Measurements from ENCODE around the gene SGIP1. TPM values are rescaled to one million over a fixed set of nuclear protein-coding genes. Genes with fewer than 3 reads are reported as not detected.

SGIP1 gene
- polyA plus RNA-seq, 3 donors: not detected

- Histone ChIP-seq H3K27ac (ENCODE audit: low read depth in 1 of 2, low read length in 2 of 2) (no peak overlapping the region), H3K4me2 (replicated peaks; ENCODE audit: extremely low read depth, low read length, poor library complexity, severe bottlenecking) (no peak overlapping the region), H4K20me1 (ENCODE audit: insufficient read depth, low read length) (no peaks in the 10 kb centered on the region), H2AFZ (ENCODE audit: insufficient read depth, low read depth, low read length, poor library complexity, severe bottlenecking) (no peak overlapping the region), H3K4me3 (replicated peaks in 1 of 3; ENCODE audit: low read depth in 2 of 3, low read length in 3 of 3) (no peak overlapping the region), H3K27me3 (ENCODE audit: control insufficient read depth in 2 of 2, insufficient read depth in 2 of 2, low read length in 2 of 2) (peaks cover 24 to 26% of the 10 kb centered on the region in 2 donors), H3K4me1 (ENCODE audit: control insufficient read depth in 1 of 2, insufficient read depth in 2 of 2, low read length in 2 of 2) (peaks cover 13 to 14% of the 10 kb centered on the region in 2 donors), H3K9me3 (replicated peaks in 1 of 2; ENCODE audit: control insufficient read depth in 1 of 2, insufficient read depth in 1 of 2, low read length in 2 of 2) (peaks cover 0 to 6% of the 10 kb centered on the region in 2 donors), H3K9ac (ENCODE audit: insufficient read depth, low read length, poor library complexity, severe bottlenecking) (no peak overlapping the region), H3K79me2 (ENCODE audit: insufficient read depth, low read length) (no peaks in the 10 kb centered on the region), H3K36me3 (replicated peaks in 1 of 2; ENCODE audit: control insufficient read depth in 1 of 2, insufficient read depth in 2 of 2, low read length in 2 of 2) (no peaks in the 10 kb centered on the region)
- H3K27ac Mint-ChIP-seq: no peak overlapping the region
- peaks cover 17% of the 10 kb centered on the region for H3K4me1 Mint-ChIP-seq
- intact Hi-C loops (cut with micrococcal nuclease): no loop called here
- peaks cover 0 to 6% (median 0%) of the 10 kb centered on the region in 7 donors for H3K9me3 Mint-ChIP-seq
- no CpG with 5 or more reads among the region's 2 CpGs for WGBS (ENCODE audit: insufficient coverage)
- H3K4me3 Mint-ChIP-seq: peak overlapping the region in 1 of 2 donors; percentile 12
- no peaks in the 10 kb centered on the region for H3K36me3 Mint-ChIP-seq
- TF ChIP-seq CTCF (IDR thresholded peaks at IDR 0.05): no peak
- DNase-seq: no peak
- peaks cover 24 to 40% (median 27%) of the 10 kb centered on the region in 3 donors for H3K27me3 Mint-ChIP-seq (ENCODE audit: low read depth in 3 of 3)
Observed at GRCh38 chr1:66535061-66535460, 1.1 kb downstream of the SGIP1 start.

GRCh38 chr1:66535853-66536252 lies 1.9 kb downstream of the SGIP1 start:
- Mint-ChIP-seq H3K4me3 (no peak overlapping the region), H3K4me1 (peaks cover 17% of the 10 kb centered on the region), H3K27me3 (ENCODE audit: low read depth in 3 of 3) (peaks cover 24 to 40% (median 27%) of the 10 kb centered on the region in 3 donors), H3K27ac (no peak overlapping the region), H3K9me3 (peaks cover 0 to 6% (median 0%) of the 10 kb centered on the region in 7 donors), H3K36me3 (no peaks in the 10 kb centered on the region)
- Histone ChIP-seq H3K27me3 (ENCODE audit: control insufficient read depth in 2 of 2, insufficient read depth in 2 of 2, low read length in 2 of 2) (peaks cover 24 to 26% of the 10 kb centered on the region in 2 donors), H2AFZ (ENCODE audit: insufficient read depth, low read depth, low read length, poor library complexity, severe bottlenecking) (no peak overlapping the region), H3K27ac (ENCODE audit: low read depth in 1 of 2, low read length in 2 of 2) (no peak overlapping the region), H3K4me2 (replicated peaks; ENCODE audit: extremely low read depth, low read length, poor library complexity, severe bottlenecking) (no peak overlapping the region), H3K4me3 (replicated peaks in 1 of 3; ENCODE audit: low read depth in 2 of 3, low read length in 3 of 3) (no peak overlapping the region), H4K20me1 (ENCODE audit: insufficient read depth, low read length) (no peaks in the 10 kb centered on the region), H3K9ac (ENCODE audit: insufficient read depth, low read length, poor library complexity, severe bottlenecking) (no peak overlapping the region), H3K36me3 (replicated peaks in 1 of 2; ENCODE audit: control insufficient read depth in 1 of 2, insufficient read depth in 2 of 2, low read length in 2 of 2) (no peaks in the 10 kb centered on the region), H3K4me1 (ENCODE audit: control insufficient read depth in 1 of 2, insufficient read depth in 2 of 2, low read length in 2 of 2) (peaks cover 13 to 14% of the 10 kb centered on the region in 2 donors), H3K79me2 (ENCODE audit: insufficient read depth, low read length) (no peaks in the 10 kb centered on the region), H3K9me3 (replicated peaks in 1 of 2; ENCODE audit: control insufficient read depth in 1 of 2, insufficient read depth in 1 of 2, low read length in 2 of 2) (peaks cover 0 to 6% of the 10 kb centered on the region in 2 donors)
- intact Hi-C loops (cut with micrococcal nuclease): no loop called here
- TF ChIP-seq CTCF (IDR thresholded peaks at IDR 0.05): no peak
- 100% methylated on average over 1 of the region's 1 CpG for WGBS (ENCODE audit: insufficient coverage)
- no peak for DNase-seq

Data from CD14-positive monocyte (primary cell).